Neural progenitor cell (in vitro differentiated cells): Measurements from ENCODE around the gene SCAF8. TPM values are rescaled to one million over a fixed set of nuclear protein-coding genes. Genes with fewer than 3 reads are reported as not detected.

Experiments used
- DNase-seq: peaks from one replicate; pipeline ENCODE4 v3.0.0-alpha.2; 2016; ENCODE audit warnings: low spot score
- H2AFZ ChIP-seq: fragments of 200-600 bp; sonication (generic); replicated peaks from 2 replicates; pipeline ENCODE4 v1.6.1; 2016; ENCODE audit warnings: antibody characterized with exemption
- H3F3A ChIP-seq: fragments of 200-600 bp; sonication (generic); 2 replicates; pipeline ENCODE4 v1.6.1; 2016; ENCODE audit warnings: antibody characterized with exemption, low read depth
- H3K27ac ChIP-seq: fragments of 200-600 bp; sonication (generic); 2 replicates; pipeline ENCODE4 v1.5.1; 2016; ENCODE audit warnings: mild to moderate bottlenecking
- H3K27me3 ChIP-seq: fragments of 200-600 bp; sonication (generic); 2 replicates; pipeline ENCODE4 v1.6.1; 2016; ENCODE audit warnings: mild to moderate bottlenecking, moderate library complexity
- H3K36me3 ChIP-seq: fragments of 200-600 bp; sonication (generic); 2 replicates; pipeline ENCODE4 v1.5.1; 2016
- H3K4me1 ChIP-seq: fragments of 200-600 bp; sonication (generic); 2 replicates; pipeline ENCODE4 v1.6.1; 2016; ENCODE audit warnings: mixed run types
- H3K4me2 ChIP-seq: fragments of 200-600 bp; sonication (generic); 2 replicates; pipeline ENCODE4 v1.6.1; 2016
- H3K4me3 ChIP-seq: fragments of 200-600 bp; sonication (generic); 2 replicates; pipeline ENCODE4 v1.5.1; 2016
- H3K79me2 ChIP-seq: fragments of 200-600 bp; sonication (generic); 2 replicates; pipeline ENCODE4 v1.6.1; 2016; ENCODE audit warnings: low read depth
- H3K9ac ChIP-seq: fragments of 200-600 bp; sonication (generic); 2 replicates; pipeline ENCODE4 v1.6.1; 2016
- H3K9me3 ChIP-seq: fragments of 200-600 bp; sonication (generic); 2 replicates; pipeline ENCODE4 v1.5.1; 2016; ENCODE audit warnings: low read depth
- H4K20me1 ChIP-seq: fragments of 200-600 bp; sonication (generic); 2 replicates; pipeline ENCODE4 v1.6.1; 2016; ENCODE audit warnings: low read depth
- H3K27ac Mint-ChIP-seq: 3 replicates; pipeline ENCODE4 v1.8.0; 2021; ENCODE audit warnings: mixed read lengths
- H3K27me3 Mint-ChIP-seq: 2 replicates; pipeline ENCODE4 v1.8.0; 2022; ENCODE audit warnings: low read depth, mild to moderate bottlenecking, inconsistent platforms, moderate library complexity, mixed read lengths; ENCODE audit not compliant: insufficient read depth
- H3K36me3 Mint-ChIP-seq: 3 replicates; pipeline ENCODE4 v1.8.0; 2021; ENCODE audit warnings: mixed read lengths
- H3K4me1 Mint-ChIP-seq: 3 replicates; pipeline ENCODE4 v1.8.0; 2021; ENCODE audit warnings: mixed read lengths
- H3K4me3 Mint-ChIP-seq: 3 replicates; pipeline ENCODE4 v1.8.0; 2021; ENCODE audit warnings: mild to moderate bottlenecking, moderate library complexity, mixed read lengths
- H3K9me3 Mint-ChIP-seq: 3 replicates; pipeline ENCODE4 v1.8.0; 2020; ENCODE audit warnings: mixed read lengths
- EZH2 ChIP-seq: fragments of 200-600 bp; sonication (generic); IDR thresholded peaks from 2 replicates; pipeline ENCODE4 v1.6.1; 2017; ENCODE audit warnings: antibody characterized with exemption, mild to moderate bottlenecking, moderate library complexity
- EZH2phosphoT487 ChIP-seq: fragments of 200-600 bp; sonication (generic); IDR thresholded peaks from 2 replicates; pipeline ENCODE4 v1.6.1; 2017; ENCODE audit warnings: antibody characterized with exemption
- total RNA-seq: library from RNA; depleted of rRNA; stranded (reverse); fragments of >200 nt; gene quantifications from 2 replicates; pipeline ENCODE4 v1.2.3, GENCODE V29; 2015; ENCODE audit warnings: low replicate concordance
- TF ChIP-seq, protein P1 (sequence below): fragments of 200-600 bp; sonication (generic); IDR thresholded peaks from 2 replicates; pipeline ENCODE4 v1.5.1; 2017; ENCODE audit warnings: antibody characterized with exemption, mild to moderate bottlenecking

Gene SCAF8
- total RNA-seq, 1 donor from 2014 or later, result 62.1 TPM

DNA sequence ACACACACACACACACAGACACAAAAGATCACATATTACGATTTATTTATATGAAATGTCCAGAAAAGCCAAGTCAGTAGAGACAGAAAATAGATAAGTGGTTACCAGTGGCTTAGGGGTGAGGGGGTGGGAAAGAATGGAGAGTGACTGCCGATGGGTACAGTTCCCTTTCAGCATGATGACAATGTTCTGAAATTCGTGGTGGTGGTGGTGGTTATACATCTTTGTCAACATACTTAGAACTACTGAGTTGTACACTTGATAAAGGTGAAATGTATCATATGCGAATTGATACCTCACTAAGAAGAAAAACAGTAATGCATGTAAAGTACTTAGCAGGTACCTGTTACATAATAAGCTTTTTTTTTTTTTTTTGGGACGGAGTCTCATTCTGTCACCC, 124.3 kb downstream of the SCAF8 start:
- peaks cover 53% of the 10 kb centered on the region for H3K79me2 ChIP-seq

DNA sequence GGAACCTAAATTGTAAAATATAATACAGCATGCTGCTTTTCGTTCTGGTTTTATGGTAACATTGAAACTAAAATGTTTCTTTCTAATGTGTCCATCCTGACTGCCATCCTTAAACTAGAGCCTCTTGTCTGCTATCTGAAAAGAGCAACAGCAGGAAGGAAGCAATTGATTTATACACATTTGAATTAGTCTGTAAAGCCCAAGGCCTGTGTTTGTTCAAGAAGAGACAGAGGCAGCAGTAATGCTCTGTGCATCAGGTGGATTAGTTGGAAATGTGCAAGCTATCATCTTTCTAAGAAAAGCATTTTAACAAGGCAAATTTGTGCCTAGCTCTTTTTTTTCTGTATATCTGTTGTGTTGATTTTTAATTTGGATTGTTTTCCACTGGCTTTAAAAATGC, 128.6 kb downstream of the SCAF8 start:
- Histone ChIP-seq H3K36me3 (no peaks in the 10 kb centered on the region), H3K27ac (no peak overlapping the region), H3K9me3 (no peaks in the 10 kb centered on the region), H3F3A (peaks cover 11% of the 10 kb centered on the region), H3K79me2 (peaks cover 36% of the 10 kb centered on the region), H3K4me1 (peaks cover 17% of the 10 kb centered on the region), H3K9ac (no peak overlapping the region), H4K20me1 (peaks cover 35% of the 10 kb centered on the region), H3K27me3 (no peaks in the 10 kb centered on the region), H3K4me3 (no peak overlapping the region), H3K4me2 (no peak overlapping the region), H2AFZ (no peak overlapping the region)
- no peak for DNase-seq
- peaks cover 6% of the 10 kb centered on the region for H3K36me3 Mint-ChIP-seq
- H3K4me1 Mint-ChIP-seq, result peaks cover 17% of the 10 kb centered on the region
- no peaks in the 10 kb centered on the region for H3K9me3 Mint-ChIP-seq
- H3K27me3 Mint-ChIP-seq, result no peaks in the 10 kb centered on the region
- no peak overlapping the region for H3K4me3 Mint-ChIP-seq
- no peak overlapping the region for H3K27ac Mint-ChIP-seq
- TF ChIP-seq, protein P1, sequence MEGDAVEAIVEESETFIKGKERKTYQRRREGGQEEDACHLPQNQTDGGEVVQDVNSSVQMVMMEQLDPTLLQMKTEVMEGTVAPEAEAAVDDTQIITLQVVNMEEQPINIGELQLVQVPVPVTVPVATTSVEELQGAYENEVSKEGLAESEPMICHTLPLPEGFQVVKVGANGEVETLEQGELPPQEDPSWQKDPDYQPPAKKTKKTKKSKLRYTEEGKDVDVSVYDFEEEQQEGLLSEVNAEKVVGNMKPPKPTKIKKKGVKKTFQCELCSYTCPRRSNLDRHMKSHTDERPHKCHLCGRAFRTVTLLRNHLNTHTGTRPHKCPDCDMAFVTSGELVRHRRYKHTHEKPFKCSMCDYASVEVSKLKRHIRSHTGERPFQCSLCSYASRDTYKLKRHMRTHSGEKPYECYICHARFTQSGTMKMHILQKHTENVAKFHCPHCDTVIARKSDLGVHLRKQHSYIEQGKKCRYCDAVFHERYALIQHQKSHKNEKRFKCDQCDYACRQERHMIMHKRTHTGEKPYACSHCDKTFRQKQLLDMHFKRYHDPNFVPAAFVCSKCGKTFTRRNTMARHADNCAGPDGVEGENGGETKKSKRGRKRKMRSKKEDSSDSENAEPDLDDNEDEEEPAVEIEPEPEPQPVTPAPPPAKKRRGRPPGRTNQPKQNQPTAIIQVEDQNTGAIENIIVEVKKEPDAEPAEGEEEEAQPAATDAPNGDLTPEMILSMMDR, result no peak
- TF ChIP-seq EZH2phosphoT487 (no peak), EZH2 (no peak)

More for the DNA sequence above, 124.3 kb downstream of the SCAF8 start:
- no peaks in the 10 kb centered on the region for H3K27me3 Mint-ChIP-seq
- H3K4me3 Mint-ChIP-seq, result no peak overlapping the region
- no peak overlapping the region for H3K27ac ChIP-seq
- H3K4me1 ChIP-seq, result peaks cover 6% of the 10 kb centered on the region
- no peaks in the 10 kb centered on the region for H3K36me3 ChIP-seq
- no peak overlapping the region for H3K4me3 ChIP-seq
- peaks cover 6% of the 10 kb centered on the region for H3F3A ChIP-seq
- peaks cover 18% of the 10 kb centered on the region for H3K36me3 Mint-ChIP-seq
- H3K9me3 ChIP-seq, result no peaks in the 10 kb centered on the region
- H3K9me3 Mint-ChIP-seq, result peaks cover 2% of the 10 kb centered on the region
- H4K20me1 ChIP-seq, result peaks cover 25% of the 10 kb centered on the region
- H3K4me2 ChIP-seq, result no peak overlapping the region
- no peak overlapping the region for H3K27ac Mint-ChIP-seq
- H3K9ac ChIP-seq, result no peak overlapping the region
- H3K4me1 Mint-ChIP-seq, result peaks cover 11% of the 10 kb centered on the region
- DNase-seq, result no peak
- no peak overlapping the region for H2AFZ ChIP-seq
- no peaks in the 10 kb centered on the region for H3K27me3 ChIP-seq
- TF ChIP-seq EZH2phosphoT487, result no peak
- TF ChIP-seq, protein P1, result no peak

DNA sequence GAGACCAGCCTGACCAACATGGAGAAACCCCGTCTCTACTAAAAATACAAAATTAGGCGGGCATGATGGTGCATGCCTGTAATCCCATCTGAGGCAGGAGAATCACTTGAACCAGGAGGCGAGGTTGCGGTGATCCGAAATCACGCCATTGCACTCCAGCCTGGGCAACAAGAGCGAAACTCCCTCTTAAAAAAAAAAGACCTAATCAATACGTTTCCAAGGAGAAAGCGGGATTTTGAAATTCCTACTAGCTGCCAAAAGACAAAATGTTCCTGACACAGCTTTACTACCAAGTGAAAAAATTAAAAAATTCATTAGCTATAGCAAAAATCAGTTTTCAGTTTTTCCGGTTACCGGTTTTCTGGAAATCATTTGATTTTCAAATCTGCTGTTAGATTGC, 129.3 kb downstream of the SCAF8 start:
- no peaks in the 10 kb centered on the region for H3K9me3 ChIP-seq
- peaks cover 36% of the 10 kb centered on the region for H3K79me2 ChIP-seq
- H3K4me3 ChIP-seq, result no peak overlapping the region
- H4K20me1 ChIP-seq, result peaks cover 41% of the 10 kb centered on the region
- H3F3A ChIP-seq, result peaks cover 14% of the 10 kb centered on the region
- no peak overlapping the region for H3K4me3 Mint-ChIP-seq
- H3K4me1 ChIP-seq, result peaks cover 17% of the 10 kb centered on the region
- H3K27me3 Mint-ChIP-seq, result no peaks in the 10 kb centered on the region
- H3K36me3 Mint-ChIP-seq, result peaks cover 5% of the 10 kb centered on the region
- H3K27ac Mint-ChIP-seq, result no peak overlapping the region
- no peak overlapping the region for H2AFZ ChIP-seq
- no peaks in the 10 kb centered on the region for H3K36me3 ChIP-seq
- H3K4me1 Mint-ChIP-seq, result peaks cover 17% of the 10 kb centered on the region
- no peak overlapping the region for H3K9ac ChIP-seq
- H3K4me2 ChIP-seq, result no peak overlapping the region
- H3K27me3 ChIP-seq, result no peaks in the 10 kb centered on the region
- no peak for DNase-seq
- TF ChIP-seq, protein P1, result no peak
- TF ChIP-seq EZH2 (no peak), EZH2phosphoT487 (no peak)
- H3K27ac ChIP-seq, result no peak overlapping the region
- no peaks in the 10 kb centered on the region for H3K9me3 Mint-ChIP-seq

DNA sequence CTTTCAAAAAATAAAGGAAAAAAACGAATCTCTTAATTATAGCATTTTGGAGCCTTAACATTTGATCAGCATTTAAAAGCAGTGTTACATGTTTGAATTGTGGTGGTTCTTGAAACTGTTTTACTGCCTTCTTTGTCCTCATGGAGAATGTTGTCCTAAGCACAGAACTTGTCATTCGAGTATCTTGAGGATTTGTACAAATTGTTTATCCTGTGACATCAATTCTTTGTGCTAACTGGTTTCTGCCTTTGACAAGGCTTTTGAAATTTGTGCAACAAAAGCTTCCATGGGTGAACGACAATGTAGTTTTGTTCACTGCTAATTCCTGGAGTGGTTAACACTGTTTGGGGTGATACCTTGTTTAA, 130.8 kb downstream of the SCAF8 start:
- Histone ChIP-seq H3K79me2 (peaks cover 39% of the 10 kb centered on the region), H3K27ac (no peak overlapping the region), H3K4me2 (peak overlapping the region; percentile 43), H2AFZ (no peak overlapping the region), H4K20me1 (peaks cover 46% of the 10 kb centered on the region), H3F3A (peaks cover 17% of the 10 kb centered on the region), H3K27me3 (no peaks in the 10 kb centered on the region), H3K9ac (no peak overlapping the region), H3K4me1 (peaks cover 17% of the 10 kb centered on the region), H3K36me3 (no peaks in the 10 kb centered on the region), H3K4me3 (no peak overlapping the region), H3K9me3 (no peaks in the 10 kb centered on the region)
- DNase-seq, result peak; percentile 25
- TF ChIP-seq, protein P1, result no peak
- TF ChIP-seq EZH2phosphoT487 (no peak), EZH2 (no peak)
- H3K36me3 Mint-ChIP-seq, result peaks cover 5% of the 10 kb centered on the region
- H3K27ac Mint-ChIP-seq, result no peak overlapping the region
- H3K9me3 Mint-ChIP-seq, result no peaks in the 10 kb centered on the region
- no peak overlapping the region for H3K4me3 Mint-ChIP-seq
- peaks cover 17% of the 10 kb centered on the region for H3K4me1 Mint-ChIP-seq
- H3K27me3 Mint-ChIP-seq, result no peaks in the 10 kb centered on the region
